OCI-LY7 (cell line): Measurements from ENCODE around the gene RFFL.

ENCODE experiments used
- CTCF ChIP-seq: fragments of 200-600 bp; sonication (generic); conservative IDR thresholded peaks from 2 replicates; pipeline ENCODE4 v1.5.1; 2014; ENCODE audit warnings: mild to moderate bottlenecking, antibody characterized with exemption, low read length, moderate library complexity, mixed read lengths
- EZH2phosphoT487 ChIP-seq: fragments of 200-600 bp; sonication (generic); IDR thresholded peaks from 2 replicates; pipeline ENCODE4 v1.6.1; 2018; ENCODE audit warnings: low read depth, borderline replicate concordance, mild to moderate bottlenecking, mixed run types, antibody characterized with exemption, low read length, moderate library complexity, mixed read lengths

GRCh38 chr17:34980681-34981537, 82.6 kb downstream of the RFFL start:
- TF ChIP-seq CTCF (peak; percentile 63), EZH2phosphoT487 (no peak)
